Heart left ventricle (tissue), 13 donors: ENCODE data around the gene FASTKD1.

Experiments used
- POLR2A ChIP-seq, 2 donors: fragments of 450-650 bp; IDR thresholded peaks; one replicate each; pipeline ENCODE4 v1.6.1; 2017; ENCODE audit warnings: antibody characterized with exemption in 2 of 2, mild to moderate bottlenecking in 2 of 2, moderate library complexity in 2 of 2
- TF ChIP-seq, protein P1 (sequence below), 12 donors: fragments of 200-600 bp; sonication (generic) in 4 of 12; IDR thresholded peaks; one replicate each; pipeline versions ENCODE4 v1.5.0 to v1.8.0; 2018 to 2022; ENCODE audit warnings: antibody characterized with exemption in 12 of 12, mild to moderate bottlenecking in 5 of 12
- donor health status: ischemic (EF 13 %, LVEDD 7.1; RV severe dilation, severe dysfunction).
- donor health status: DM: no; HTN: yes; CAD: no.
- donor health status: DM: no; HTN: no; CAD: no.
- donor health status: ischemic (EF 25% LVEDD 6.9; RV normal size, moderate dysfunction).
- donor health status: ischemic (EF 25% LVEDD 5.7; RV mildly dilated, moderate dysfunction).
- donor health status: ischemic (EF 35%, LVEDD 5.7; RV mildly dilated, moderate dysfunction).
- donor health status: nonischemic (EF 11% LVEDD 7.7; RV severe dilation, severe dysfunction).
- donor health status: DM: yes; HTN: yes; CAD: no.
- donor health status: PGD.
- donor health status: ischemic (EF 29% LVEDD 5.4; RV normal size, mild dysfunction).
- donor health status: nonischemic (EF 23%, LVEDD 6.1; RV moderate dilation, normal function).

DNA sequence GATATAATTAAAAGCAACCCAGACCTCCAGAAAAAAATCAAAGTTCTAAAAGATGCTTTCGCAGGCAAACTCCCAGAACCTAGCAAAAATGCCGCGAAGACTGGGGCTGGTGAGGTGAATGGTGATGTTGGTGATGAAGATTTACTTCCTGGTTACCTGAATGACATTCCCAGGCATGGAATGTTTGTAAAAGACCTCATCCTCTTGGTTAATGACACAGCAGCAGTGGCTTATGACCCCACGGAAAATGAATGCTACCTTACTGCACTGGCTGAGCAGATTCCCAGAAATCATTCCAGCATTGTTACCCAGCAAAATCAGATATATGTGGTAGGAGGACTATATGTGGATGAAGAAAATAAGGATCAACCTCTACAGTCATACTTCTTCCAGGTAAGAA lies 63.2 kb downstream of the FASTKD1 start:
- TF ChIP-seq, protein P1, sequence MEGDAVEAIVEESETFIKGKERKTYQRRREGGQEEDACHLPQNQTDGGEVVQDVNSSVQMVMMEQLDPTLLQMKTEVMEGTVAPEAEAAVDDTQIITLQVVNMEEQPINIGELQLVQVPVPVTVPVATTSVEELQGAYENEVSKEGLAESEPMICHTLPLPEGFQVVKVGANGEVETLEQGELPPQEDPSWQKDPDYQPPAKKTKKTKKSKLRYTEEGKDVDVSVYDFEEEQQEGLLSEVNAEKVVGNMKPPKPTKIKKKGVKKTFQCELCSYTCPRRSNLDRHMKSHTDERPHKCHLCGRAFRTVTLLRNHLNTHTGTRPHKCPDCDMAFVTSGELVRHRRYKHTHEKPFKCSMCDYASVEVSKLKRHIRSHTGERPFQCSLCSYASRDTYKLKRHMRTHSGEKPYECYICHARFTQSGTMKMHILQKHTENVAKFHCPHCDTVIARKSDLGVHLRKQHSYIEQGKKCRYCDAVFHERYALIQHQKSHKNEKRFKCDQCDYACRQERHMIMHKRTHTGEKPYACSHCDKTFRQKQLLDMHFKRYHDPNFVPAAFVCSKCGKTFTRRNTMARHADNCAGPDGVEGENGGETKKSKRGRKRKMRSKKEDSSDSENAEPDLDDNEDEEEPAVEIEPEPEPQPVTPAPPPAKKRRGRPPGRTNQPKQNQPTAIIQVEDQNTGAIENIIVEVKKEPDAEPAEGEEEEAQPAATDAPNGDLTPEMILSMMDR (IDR thresholded peaks at IDR 0.05), result no peak
- no peak for TF ChIP-seq POLR2A (IDR thresholded peaks at IDR 0.05)
